Endothelial cell of umbilical vein (primary cell): ENCODE results near the gene DYNLT1. TPM values are rescaled to one million over a fixed set of nuclear protein-coding genes. Genes with fewer than 3 reads are reported as not detected.

ENCODE experiments used
- BruUV-seq: library from RNA; stranded (reverse); fragments of 400-500 nt; replicated peaks from 2 replicates; lab custom pipeline; 2021; lab: Mats Ljungman, UMichigan
- CTCF ChIA-PET: fragments of 300-600, 350-600 bp; sonication (Branson Sonifier 250); formaldehyde crosslinking; loops from one replicate; lab custom pipeline; 2021; ENCODE audit warnings: antibody characterized with exemption, inconsistent platforms; lab: Charles Lee
- POLR2A ChIA-PET: fragments of 300-600, 350-600 bp; sonication (Branson Sonifier 250); formaldehyde crosslinking; loops from one replicate; lab custom pipeline; 2021; ENCODE audit warnings: antibody characterized with exemption, inconsistent platforms; lab: Charles Lee
- DNase-seq: peaks from one replicate; pipeline ENCODE4 v3.0.0-alpha.2; 2011; ENCODE audit warnings: low read depth, low spot score
- FAIRE-seq: peaks from 2 replicates; lab custom pipeline; 2011; peaks lifted over from hg19 to GRCh38; lab: Jason Lieb, UNC
- H2AFZ ChIP-seq: 2 replicates; pipeline ENCODE4 v1.6.0; 2012; ENCODE audit warnings: low read depth, low read length, control low read depth, inconsistent platforms
- H3K27ac ChIP-seq: 2 replicates; pipeline ENCODE4 v1.5.1; 2011; ENCODE audit warnings: low read depth, mild to moderate bottlenecking, control low read depth, low read length, moderate library complexity; ENCODE audit not compliant: insufficient read depth
- H3K27me3 ChIP-seq, 2 experiments: 2 replicates each; pipeline versions ENCODE4 v1.6.0 to v1.6.1; 2011; ENCODE audit warnings: low read length in 2 of 2, mixed read lengths in 1 of 2; ENCODE audit not compliant: control insufficient read depth in 2 of 2, insufficient read depth in 2 of 2
- H3K36me3 ChIP-seq, 2 experiments: 2 replicates in 1 of 2; 3 replicates in 1 of 2; pipeline ENCODE4 v1.5.1; 2011; ENCODE audit warnings: low read length in 2 of 2, mild to moderate bottlenecking in 1 of 2, moderate library complexity in 1 of 2; ENCODE audit not compliant: control insufficient read depth in 2 of 2, insufficient read depth in 2 of 2; ENCODE audit errors: extremely low read depth in 1 of 2
- H3K4me1 ChIP-seq: 3 replicates; pipeline ENCODE4 v1.5.1; 2011; ENCODE audit warnings: mild to moderate bottlenecking, low read length; ENCODE audit not compliant: control insufficient read depth, insufficient read depth; ENCODE audit errors: extremely low read depth
- H3K4me2 ChIP-seq: 2 replicates; pipeline ENCODE4 v1.6.1; 2011; ENCODE audit warnings: low read length, control low read depth, mixed read lengths; ENCODE audit not compliant: insufficient read depth
- H3K4me3 ChIP-seq, 3 experiments: fragments of 200-600 bp in 1 of 3; sonication (generic), shearing (Covaris generic) in 1 of 3; replicated peaks in 1 of 3; 2 replicates each; pipeline ENCODE4 v1.5.1; 2011 to 2016; ENCODE audit warnings: control low read depth in 3 of 3, low read length in 3 of 3, mild to moderate bottlenecking in 2 of 3, inconsistent platforms in 1 of 3, low read depth in 1 of 3, moderate library complexity in 1 of 3; ENCODE audit not compliant: insufficient read depth in 1 of 3
- H3K79me2 ChIP-seq: 2 replicates; pipeline ENCODE4 v1.6.0; 2012; ENCODE audit warnings: low read length, inconsistent platforms; ENCODE audit not compliant: control insufficient read depth, insufficient read depth
- H3K9ac ChIP-seq: replicated peaks from 2 replicates; pipeline ENCODE3; 2011; ENCODE audit warnings: low read length, control low read depth; ENCODE audit not compliant: insufficient read depth; ENCODE audit errors: extremely low read depth
- H3K9me1 ChIP-seq: replicated peaks from 3 replicates; pipeline ENCODE4 v1.6.0; 2011; ENCODE audit warnings: mild to moderate bottlenecking, low read length; ENCODE audit not compliant: control insufficient read depth, insufficient read depth; ENCODE audit errors: extremely low read depth
- H3K9me3 ChIP-seq: replicated peaks from 2 replicates; pipeline ENCODE4 v1.5.1; 2012; ENCODE audit warnings: low read length, inconsistent platforms; ENCODE audit not compliant: control insufficient read depth, insufficient read depth
- H4K20me1 ChIP-seq: replicated peaks from 2 replicates; pipeline ENCODE3; 2011; ENCODE audit warnings: mild to moderate bottlenecking, low read length; ENCODE audit not compliant: control insufficient read depth, insufficient read depth; ENCODE audit errors: extremely low read depth
- CTCF ChIP-seq, 2 donors: IDR thresholded peaks; 1 replicate in 1 of 2; 2 replicates in 1 of 2; pipeline ENCODE4 v1.5.1; 2011; ENCODE audit warnings: low read length in 2 of 2, mild to moderate bottlenecking in 2 of 2, moderate library complexity in 2 of 2, control low read depth in 1 of 2, inconsistent platforms in 1 of 2, low read depth in 1 of 2; ENCODE audit not compliant: insufficient read depth in 1 of 2; ENCODE audit errors: extremely low read depth in 1 of 2
- EZH2 ChIP-seq: IDR thresholded peaks from 2 replicates; pipeline ENCODE4 v1.6.1; 2012; ENCODE audit warnings: borderline replicate concordance, low read depth, mild to moderate bottlenecking, moderate library complexity, low read length, inconsistent platforms; ENCODE audit not compliant: severe bottlenecking
- FOS ChIP-seq: IDR thresholded peaks from 2 replicates; pipeline ENCODE4 v1.6.1; 2011; ENCODE audit warnings: mild to moderate bottlenecking, low read length, moderate library complexity, borderline replicate concordance; ENCODE audit not compliant: insufficient read depth
- GATA2 ChIP-seq: IDR thresholded peaks from 2 replicates; pipeline ENCODE4 v1.7.0; 2011; ENCODE audit warnings: low read depth, mild to moderate bottlenecking, moderate library complexity, mixed read lengths, low read length; ENCODE audit not compliant: insufficient read length, insufficient read depth
- JUN ChIP-seq: IDR thresholded peaks from 2 replicates; pipeline ENCODE4 v1.6.1; 2011; ENCODE audit warnings: borderline replicate concordance, low read depth; ENCODE audit not compliant: insufficient read length, insufficient read depth
- MYC ChIP-seq: IDR thresholded peaks from one replicate; pipeline ENCODE4 v1.6.1; 2011; ENCODE audit warnings: mild to moderate bottlenecking, low read depth, low read length
- POLR2A ChIP-seq: IDR thresholded peaks from 2 replicates; pipeline ENCODE4 v1.6.1; 2012; ENCODE audit warnings: low read depth, mild to moderate bottlenecking, control low read depth, low read length
- POLR2AphosphoS5 ChIP-seq: IDR thresholded peaks from 2 replicates; pipeline ENCODE4 v1.6.1; 2012; ENCODE audit warnings: low read depth, mild to moderate bottlenecking, control low read depth, low read length, moderate library complexity; ENCODE audit not compliant: insufficient read depth
- dilution Hi-C: fragments of 300-500 bp; cut with MboI; formaldehyde crosslinking; loops from one replicate; pipeline ENCODE4 v1.15.0; 2019; ENCODE audit warnings: low sequenced_read_pairs; ENCODE audit not compliant: extremely low pct_ligation_motif_present
- intact Hi-C: fragments of 100-400 bp; cut with micrococcal nuclease; formaldehyde crosslinking; loops from one replicate; pipeline ENCODE4 v1.10.0; 2022
- polyA plus RNA-seq, 4 experiments: library from polyadenylated mRNA; depleted of rRNA in 3 of 4; stranded (reverse) in 3 of 4; unstranded in 1 of 4; fragments of >200 nt; gene quantifications; 2 replicates each; pipeline versions ENCODE4 v1.2.1 to v1.2.3, GENCODE V29; 2011 to 2012; ENCODE audit warnings: missing spikeins in 1 of 4
- total RNA-seq: library from RNA; stranded (reverse); gene quantifications from 2 replicates; pipeline ENCODE4 v1.2.3, GENCODE V29; 2021
- TF ChIP-seq, protein P1 (sequence below): IDR thresholded peaks from 2 replicates; pipeline ENCODE4 v1.6.1; 2011; ENCODE audit not compliant: insufficient read depth, insufficient read length

Gene DYNLT1
- total and polyA plus RNA-seq, 2 donors (not counting 3 experiments of a cell fraction or from before 2014, with no cell fraction given), result 162 to 267 TPM

- TF ChIP-seq GATA2 (no peak), POLR2AphosphoS5 (no peak), JUN (no peak), EZH2 (no peak), CTCF (IDR thresholded peaks at IDR 0.05; ENCODE audit: extremely low read depth in 1 of 2, insufficient read depth in 1 of 2, low read depth in 1 of 2, low read length in 2 of 2) (no peak), FOS (no peak), MYC (no peak), POLR2A (no peak)
- TF ChIP-seq, protein P1, sequence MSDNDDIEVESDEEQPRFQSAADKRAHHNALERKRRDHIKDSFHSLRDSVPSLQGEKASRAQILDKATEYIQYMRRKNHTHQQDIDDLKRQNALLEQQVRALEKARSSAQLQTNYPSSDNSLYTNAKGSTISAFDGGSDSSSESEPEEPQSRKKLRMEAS, result no peak
- no TSS peak for BruUV-seq
- Histone ChIP-seq H3K4me2 (no peak overlapping the region), H3K4me1 (no peaks in the 10 kb centered on the region), H4K20me1 (no peaks in the 10 kb centered on the region), H3K9me1 (no peaks in the 10 kb centered on the region), H3K9me3 (no peaks in the 10 kb centered on the region), H3K36me3 (peaks cover 2 to 23% of the 10 kb centered on the region in 2 experiments), H3K27ac (no peak overlapping the region), H3K9ac (no peak overlapping the region), H2AFZ (no peak overlapping the region), H3K79me2 (no peaks in the 10 kb centered on the region), H3K4me3 (no peak overlapping the region), H3K27me3 (no peaks in the 10 kb centered on the region)
- POLR2A ChIA-PET, result no interaction called here
- intact Hi-C loops (no loop called here), dilution Hi-C loops (no loop called here)
- CTCF ChIA-PET, result interaction anchor here (1.0 to 1.3 kb wide), 4 partner anchors 9 to 407 kb away, joined by 4 to 5 read pairs (median 4); no protein-coding TSS in a partner anchor
- DNase-seq (no peak), FAIRE-seq (no peak)
These were observed 22.6 kb downstream of the DYNLT1 start for GRCh38 chr6:158621694-158622544.
